Measurements from ENCODE around the gene GPX4.

- TF ChIP-seq CTCF (IDR thresholded peaks at IDR 0.05) (no peak), MAX (IDR thresholded peaks at IDR 0.05; ENCODE audit: low read depth) (no peak), EP300 (IDR thresholded peaks at IDR 0.05; ENCODE audit: borderline replicate concordance in 1 of 2, low read depth in 1 of 2, low read length in 1 of 2) (no peak), GABPA (IDR thresholded peaks at IDR 0.05; ENCODE audit: low read depth) (no peak), TAF1 (IDR thresholded peaks at IDR 0.05; ENCODE audit: borderline replicate concordance, low read depth, low read length) (no peak), USF2 (IDR thresholded peaks at IDR 0.05; ENCODE audit: borderline replicate concordance, low read depth, low read length) (no peak), MEF2A (IDR thresholded peaks at IDR 0.05; ENCODE audit: borderline replicate concordance, low read depth) (no peak), EZH2phosphoT487 (IDR thresholded peaks at IDR 0.05; ENCODE audit: borderline replicate concordance, low read depth) (no peak)
These were observed 5.3 kb downstream of the GPX4 start for GRCh38 chr19:1109032-1109551.
